Measurements from ENCODE around the gene GABARAPL1. TPM values are rescaled to one million over a fixed set of nuclear protein-coding genes. Genes with fewer than 3 reads are reported as not detected.

GABARAPL1 gene
- total RNA-seq, 4 donors from 2014 or later = 115 to 216 (median 148) TPM

DNA sequence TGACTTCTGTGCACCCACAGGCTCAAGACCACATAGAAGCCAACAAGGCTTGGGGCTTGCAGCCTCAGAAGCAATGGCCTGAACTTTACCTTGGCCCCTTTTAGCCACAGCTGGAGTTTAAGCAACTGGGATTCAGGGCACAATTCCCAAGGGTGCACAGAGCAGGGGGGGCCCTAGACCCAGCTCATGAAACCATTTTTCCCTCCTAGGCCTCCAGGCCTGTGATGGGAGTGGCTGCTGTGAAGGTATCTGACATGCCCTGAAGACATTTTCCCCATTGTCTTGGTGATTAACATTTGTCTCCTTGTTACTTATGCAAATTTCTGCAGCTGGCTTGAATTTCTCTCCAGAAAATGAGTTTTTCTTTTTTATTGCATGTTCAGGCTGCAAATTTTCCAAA lies 21.9 kb downstream of the GABARAPL1 start:
- H3K36me3 ChIP-seq = no peaks in the 10 kb centered on the region
- TF ChIP-seq POLR2A (IDR thresholded peaks at IDR 0.05) = no peak
- TF ChIP-seq, protein P1, sequence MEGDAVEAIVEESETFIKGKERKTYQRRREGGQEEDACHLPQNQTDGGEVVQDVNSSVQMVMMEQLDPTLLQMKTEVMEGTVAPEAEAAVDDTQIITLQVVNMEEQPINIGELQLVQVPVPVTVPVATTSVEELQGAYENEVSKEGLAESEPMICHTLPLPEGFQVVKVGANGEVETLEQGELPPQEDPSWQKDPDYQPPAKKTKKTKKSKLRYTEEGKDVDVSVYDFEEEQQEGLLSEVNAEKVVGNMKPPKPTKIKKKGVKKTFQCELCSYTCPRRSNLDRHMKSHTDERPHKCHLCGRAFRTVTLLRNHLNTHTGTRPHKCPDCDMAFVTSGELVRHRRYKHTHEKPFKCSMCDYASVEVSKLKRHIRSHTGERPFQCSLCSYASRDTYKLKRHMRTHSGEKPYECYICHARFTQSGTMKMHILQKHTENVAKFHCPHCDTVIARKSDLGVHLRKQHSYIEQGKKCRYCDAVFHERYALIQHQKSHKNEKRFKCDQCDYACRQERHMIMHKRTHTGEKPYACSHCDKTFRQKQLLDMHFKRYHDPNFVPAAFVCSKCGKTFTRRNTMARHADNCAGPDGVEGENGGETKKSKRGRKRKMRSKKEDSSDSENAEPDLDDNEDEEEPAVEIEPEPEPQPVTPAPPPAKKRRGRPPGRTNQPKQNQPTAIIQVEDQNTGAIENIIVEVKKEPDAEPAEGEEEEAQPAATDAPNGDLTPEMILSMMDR (IDR thresholded peaks at IDR 0.05) = no peak
- intact Hi-C loops (cut with DNase I) = no loop called here
- H3K4me1 ChIP-seq = no peaks in the 10 kb centered on the region
- H3K27me3 ChIP-seq = no peaks in the 10 kb centered on the region
- no peaks in the 10 kb centered on the region for H3K9me3 ChIP-seq
- H3K4me3 ChIP-seq (replicated peaks in 1 of 3) = no peak overlapping the region
- DNase-seq = no peak
- H3K27ac ChIP-seq = no peak overlapping the region

DNA sequence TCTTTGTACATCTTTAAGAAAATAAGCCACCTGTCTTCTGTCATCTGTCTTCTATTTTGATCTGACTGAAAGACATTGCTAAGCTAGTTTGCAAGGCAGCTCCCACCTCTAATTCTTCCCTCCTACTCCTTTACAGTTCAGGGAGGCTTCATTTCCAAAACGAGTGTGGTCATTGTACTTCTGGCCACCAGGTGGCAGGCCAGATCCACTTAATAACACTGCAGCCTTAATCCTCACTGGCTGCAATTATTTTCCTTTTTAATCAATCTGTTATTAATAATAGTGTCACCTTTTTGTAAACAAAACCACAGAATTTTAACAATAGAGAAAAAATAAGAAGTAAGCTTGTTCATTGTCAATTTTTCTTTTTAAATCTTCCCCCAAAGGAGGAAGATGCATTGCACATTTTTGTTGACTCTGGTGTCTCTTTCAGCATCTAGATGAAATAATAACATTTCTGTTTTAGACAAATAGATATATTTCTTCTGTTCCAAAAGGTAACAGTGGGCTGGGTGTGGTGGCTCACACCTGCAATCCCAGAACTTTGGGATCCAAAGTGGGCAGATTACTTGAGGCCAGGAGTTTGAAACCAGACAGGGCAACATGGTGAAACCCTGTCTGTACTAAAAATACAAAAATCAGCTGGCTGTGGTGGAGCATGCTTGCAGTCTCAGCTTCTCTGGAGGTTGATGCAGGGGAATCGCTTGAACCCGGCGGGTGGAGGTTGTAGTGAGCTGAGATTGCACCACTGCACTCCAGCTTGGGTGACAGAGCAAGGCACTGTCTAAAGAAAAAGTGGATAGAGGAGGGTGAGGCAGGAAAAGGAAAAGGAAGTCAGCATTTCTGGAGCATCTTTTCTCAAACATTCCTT lies 23.3 kb downstream of the GABARAPL1 start:
- H3K27me3 ChIP-seq = no peaks in the 10 kb centered on the region
- WGBS, 2 donors = 22 to 52% methylated on average over 4 of the region's 4 CpGs
- H3K4me1 ChIP-seq = no peaks in the 10 kb centered on the region
- intact Hi-C loops (cut with DNase I) = loop anchor here (5.0 kb wide), 1 partner anchor 326 kb away; no protein-coding TSS in a partner anchor
- no peak for TF ChIP-seq POLR2A (IDR thresholded peaks at IDR 0.05)
- TF ChIP-seq, protein P1 (IDR thresholded peaks at IDR 0.05) = peak; percentile 68 to 88 (median 79)
- peak; percentile 14 to 35 for DNase-seq
- no peaks in the 10 kb centered on the region for H3K36me3 ChIP-seq
- no peak overlapping the region for H3K27ac ChIP-seq
- H3K4me3 ChIP-seq (replicated peaks in 1 of 3) = no peak overlapping the region
- H3K9me3 ChIP-seq = no peaks in the 10 kb centered on the region

DNA sequence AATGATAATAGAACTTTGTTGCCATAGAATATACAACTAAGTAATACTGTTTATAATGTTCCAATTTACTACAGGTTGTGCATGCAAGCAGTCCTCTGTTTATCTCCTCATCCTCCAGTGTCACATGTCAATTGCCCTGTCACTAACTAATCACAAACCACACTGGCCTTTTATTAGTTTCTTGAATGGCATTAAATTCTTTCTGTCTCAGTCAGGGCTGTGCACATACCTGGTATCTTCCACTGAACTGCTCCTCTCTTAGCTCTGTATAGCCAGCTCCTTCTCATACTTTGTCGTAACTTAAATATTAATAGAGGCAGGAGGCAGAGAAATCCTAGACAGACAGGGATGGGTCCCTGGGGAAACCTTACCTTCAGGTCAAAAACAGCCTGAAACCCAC lies 24.0 kb downstream of the GABARAPL1 start:
- Histone ChIP-seq H3K27me3 (no peaks in the 10 kb centered on the region), H3K4me3 (replicated peaks in 1 of 3) (no peak overlapping the region), H3K9me3 (no peaks in the 10 kb centered on the region), H3K27ac (no peak overlapping the region), H3K36me3 (no peaks in the 10 kb centered on the region), H3K4me1 (no peaks in the 10 kb centered on the region)
- intact Hi-C loops (cut with DNase I) = loop anchor here (5.0 kb wide), 1 partner anchor 326 kb away; no protein-coding TSS in a partner anchor
- TF ChIP-seq, protein P1 (IDR thresholded peaks at IDR 0.05) = no peak
- no peak for TF ChIP-seq POLR2A (IDR thresholded peaks at IDR 0.05)
- WGBS, 2 donors = 100% methylated on average over 1 of the region's 1 CpG
- DNase-seq = no peak

DNA sequence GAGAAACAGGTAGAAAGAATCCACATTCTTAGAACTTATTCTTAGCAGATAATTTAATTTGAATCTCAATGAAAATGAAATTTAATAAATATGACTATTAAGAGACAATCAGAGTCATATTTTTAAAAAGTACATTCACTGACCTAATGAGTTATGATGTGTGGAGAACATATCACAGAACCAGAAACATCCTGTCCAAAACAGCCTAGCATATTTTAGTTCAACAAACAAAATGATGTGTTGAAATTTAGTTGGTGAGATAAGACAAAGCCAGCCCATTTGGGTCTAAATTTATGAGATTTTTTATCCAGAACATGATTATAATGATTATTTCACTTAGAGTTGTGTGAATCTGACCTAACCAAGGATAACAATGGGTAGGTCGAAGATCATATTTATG lies 25.8 kb downstream of the GABARAPL1 start:
- H3K4me1 ChIP-seq = no peaks in the 10 kb centered on the region
- no peak overlapping the region for H3K4me3 ChIP-seq (replicated peaks in 1 of 3)
- no peaks in the 10 kb centered on the region for H3K9me3 ChIP-seq
- DNase-seq = no peak
- WGBS, 2 donors = 87 to 91% methylated on average over 1 of the region's 1 CpG
- H3K36me3 ChIP-seq = no peaks in the 10 kb centered on the region
- no peak for TF ChIP-seq POLR2A (IDR thresholded peaks at IDR 0.05)
- TF ChIP-seq, protein P1 (IDR thresholded peaks at IDR 0.05) = no peak
- intact Hi-C loops (cut with DNase I) = loop anchor here (5.0 kb wide), 1 partner anchor 324 kb away; no protein-coding TSS in a partner anchor
- no peak overlapping the region for H3K27ac ChIP-seq
- no peaks in the 10 kb centered on the region for H3K27me3 ChIP-seq

DNA sequence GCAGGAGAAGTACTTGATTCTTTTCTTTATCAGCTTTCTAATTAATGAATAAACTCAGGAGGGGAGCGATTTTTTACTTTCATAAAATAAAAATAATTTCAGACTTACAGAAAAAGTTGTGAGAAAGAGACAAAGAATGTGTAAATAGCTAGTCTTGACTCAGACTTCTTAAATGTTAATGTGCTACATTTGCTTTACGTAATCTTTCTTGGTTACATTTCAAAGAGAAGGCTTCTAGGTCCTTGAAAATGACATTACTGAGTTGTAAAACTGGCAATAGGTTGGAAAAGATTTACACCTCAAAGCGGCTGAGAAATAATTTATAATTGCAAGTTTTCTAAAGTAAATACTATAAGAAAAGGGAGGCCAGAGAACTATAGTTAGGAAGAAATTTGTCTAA lies 28.6 kb downstream of the GABARAPL1 start:
- WGBS, 2 donors = 59 to 60% methylated on average over 3 of the region's 3 CpGs
- no peak overlapping the region for H3K27ac ChIP-seq
- H3K27me3 ChIP-seq = no peaks in the 10 kb centered on the region
- H3K4me1 ChIP-seq = no peaks in the 10 kb centered on the region
- H3K36me3 ChIP-seq = no peaks in the 10 kb centered on the region
- H3K4me3 ChIP-seq (replicated peaks in 1 of 3) = no peak overlapping the region
- DNase-seq = no peak
- no peaks in the 10 kb centered on the region for H3K9me3 ChIP-seq
- intact Hi-C loops (cut with DNase I) = no loop called here
- TF ChIP-seq, protein P1 (IDR thresholded peaks at IDR 0.05) = no peak
- TF ChIP-seq POLR2A (IDR thresholded peaks at IDR 0.05) = no peak

Measured in thyroid gland (tissue), 4 donors.